GM23338 (cell line): ENCODE measurements around the gene NAA80. TPM values are rescaled to one million over a fixed set of nuclear protein-coding genes. Genes with fewer than 3 reads are reported as not detected.

Experiments used
- ATAC-seq: fragments of 200-7000 bp; cut with Tn5 transposase; 3 replicates; pipeline ENCODE4 v1.9.1; 2020
- DNase-seq: peaks from one replicate; pipeline ENCODE4 v3.0.0-alpha.2; 2015; ENCODE audit warnings: low spot score
- H2AFZ ChIP-seq: fragments of 200-600 bp; sonication (generic); 2 replicates; pipeline ENCODE4 v1.8.0; 2016; ENCODE audit warnings: antibody characterized with exemption, mild to moderate bottlenecking, moderate library complexity
- H3F3A ChIP-seq: fragments of 200-600 bp; sonication (generic); replicated peaks from 2 replicates; pipeline ENCODE4 v1.8.0; 2017; ENCODE audit warnings: antibody characterized with exemption, mixed run types, low read depth
- H3K27ac ChIP-seq: fragments of 200-600 bp; sonication (generic); 2 replicates; pipeline ENCODE4 v1.6.1; 2016; ENCODE audit warnings: low read depth
- H3K27me3 ChIP-seq: fragments of 200-600 bp; sonication (generic); 2 replicates; pipeline ENCODE4 v1.8.0; 2016; ENCODE audit warnings: mild to moderate bottlenecking, mixed run types, moderate library complexity; ENCODE audit not compliant: insufficient read depth
- H3K36me3 ChIP-seq: fragments of 200-600 bp; sonication (generic); 2 replicates; pipeline ENCODE4 v1.8.0; 2016; ENCODE audit warnings: mild to moderate bottlenecking; ENCODE audit not compliant: insufficient read depth
- H3K4me1 ChIP-seq: fragments of 200-600 bp; sonication (generic); 2 replicates; pipeline ENCODE4 v1.8.0; 2016; ENCODE audit warnings: mild to moderate bottlenecking, moderate library complexity; ENCODE audit not compliant: insufficient read depth
- H3K4me2 ChIP-seq: fragments of 200-600 bp; sonication (generic); 2 replicates; pipeline ENCODE4 v1.7.1; 2017; ENCODE audit warnings: mixed run types
- H3K4me3 ChIP-seq: fragments of 200-600 bp; sonication (generic); 2 replicates; pipeline ENCODE4 v1.6.1; 2016; ENCODE audit warnings: mixed run types
- H3K79me2 ChIP-seq: fragments of 200-600 bp; sonication (generic); replicated peaks from 2 replicates; pipeline ENCODE4 v1.8.0; 2017; ENCODE audit warnings: mild to moderate bottlenecking; ENCODE audit not compliant: insufficient read depth
- H3K9me2 ChIP-seq: fragments of 200-600 bp; sonication (generic); 2 replicates; pipeline ENCODE4 v1.8.0; 2017; ENCODE audit not compliant: insufficient read depth
- H4K20me1 ChIP-seq: fragments of 200-600 bp; sonication (generic); replicated peaks from 2 replicates; pipeline ENCODE4 v1.8.0; 2017; ENCODE audit warnings: mild to moderate bottlenecking; ENCODE audit not compliant: insufficient read depth
- H3K27ac Mint-ChIP-seq: 2 replicates; pipeline ENCODE4 v1.8.0; 2020; ENCODE audit warnings: inconsistent platforms, mild to moderate bottlenecking, moderate library complexity, mixed read lengths
- H3K27me3 Mint-ChIP-seq: 3 replicates; pipeline ENCODE4 v1.8.0; 2022; ENCODE audit warnings: low read depth, mild to moderate bottlenecking, moderate library complexity, mixed read lengths, inconsistent platforms; ENCODE audit not compliant: insufficient read depth, poor library complexity
- H3K36me3 Mint-ChIP-seq: 3 replicates; pipeline ENCODE4 v1.8.0; 2021; ENCODE audit warnings: low read depth, mild to moderate bottlenecking, inconsistent platforms, moderate library complexity, mixed read lengths
- H3K4me1 Mint-ChIP-seq: 3 replicates; pipeline ENCODE4 v1.8.0; 2020; ENCODE audit warnings: mild to moderate bottlenecking, inconsistent platforms, mixed read lengths
- H3K4me3 Mint-ChIP-seq: 3 replicates; pipeline ENCODE4 v1.8.0; 2021; ENCODE audit warnings: moderate library complexity, mild to moderate bottlenecking, inconsistent platforms, mixed read lengths
- H3K9me3 Mint-ChIP-seq: 3 replicates; pipeline ENCODE4 v1.8.0; 2020; ENCODE audit warnings: moderate library complexity, mild to moderate bottlenecking, inconsistent platforms, mixed read lengths
- CREB1 ChIP-seq: fragments of 250-450 bp; sonication (Bioruptor Pico); IDR thresholded peaks from 2 replicates; pipeline ENCODE4 v1.5.0; 2020; ENCODE audit warnings: low read depth, mild to moderate bottlenecking, moderate library complexity
- EZH2 ChIP-seq: fragments of 200-600 bp; sonication (generic); IDR thresholded peaks from one replicate; pipeline ENCODE4 v1.8.0; 2017; ENCODE audit warnings: antibody characterized with exemption, mild to moderate bottlenecking, low read depth; ENCODE audit not compliant: unreplicated experiment
- EZH2phosphoT487 ChIP-seq: fragments of 200-600 bp; sonication (generic); IDR thresholded peaks from one replicate; pipeline ENCODE4 v1.8.1; 2018; ENCODE audit warnings: antibody characterized with exemption; ENCODE audit not compliant: unreplicated experiment
- JUNB ChIP-seq: IDR thresholded peaks from one replicate; pipeline ENCODE4 v1.6.1; 2016; ENCODE audit warnings: antibody characterized with exemption; ENCODE audit not compliant: unreplicated experiment
- NANOG ChIP-seq: IDR thresholded peaks from 2 replicates; pipeline ENCODE4 v1.6.1; 2016; ENCODE audit warnings: antibody characterized with exemption, borderline replicate concordance
- POLR2AphosphoS5 ChIP-seq: IDR thresholded peaks from 2 replicates; pipeline ENCODE4 v1.6.1; 2016; ENCODE audit warnings: antibody characterized with exemption, low read depth
- STAT1 ChIP-seq: IDR thresholded peaks from one replicate; pipeline ENCODE4 v1.6.1; 2016; ENCODE audit warnings: antibody characterized with exemption; ENCODE audit not compliant: unreplicated experiment
- ZNF114 ChIP-seq: fragments of 250-450 bp; sonication (Bioruptor Pico); IDR thresholded peaks from 2 replicates; pipeline ENCODE4 v1.5.0; 2020; ENCODE audit warnings: mild to moderate bottlenecking, moderate library complexity
- ZNF331 ChIP-seq: fragments of 250-450 bp; sonication (Bioruptor Pico); IDR thresholded peaks from 2 replicates; pipeline ENCODE4 v1.5.0; 2020; ENCODE audit warnings: low read depth, mild to moderate bottlenecking, moderate library complexity
- polyA plus RNA-seq: library from polyadenylated mRNA; unstranded; fragments of >200 nt; fragmentation: Nextera tagmentation; extraction: Ambion mirVana; gene quantifications from 2 replicates; pipeline ENCODE4 v1.2.1, GENCODE V29; 2016
- total RNA-seq: library from RNA; depleted of rRNA; stranded (reverse); fragments of >200 nt; shearing (Covaris generic); gene quantifications from 2 replicates; pipeline ENCODE4 v1.2.3, GENCODE V29; 2014
- TF ChIP-seq, protein P1 (sequence below), 2 experiments: fragments of 200-600 bp in 1 of 2; sonication (generic) in 1 of 2; conservative IDR thresholded peaks; 2 replicates each; pipeline versions ENCODE4 v1.5.1 to v1.6.1; 2016 to 2017; ENCODE audit warnings: antibody characterized with exemption in 2 of 2, low read depth in 2 of 2, mild to moderate bottlenecking in 2 of 2, moderate library complexity in 1 of 2
- TF ChIP-seq, protein P2 (sequence below): fragments of 250-450 bp; sonication (Bioruptor Pico); IDR thresholded peaks from 2 replicates; pipeline ENCODE4 v1.5.0; 2020; ENCODE audit warnings: mild to moderate bottlenecking, moderate library complexity
- TF ChIP-seq, protein P3 (sequence below): IDR thresholded peaks from one replicate; pipeline ENCODE4 v1.6.1; 2018; ENCODE audit warnings: antibody characterized with exemption; ENCODE audit not compliant: unreplicated experiment
- TF ChIP-seq, protein P4 (sequence below): IDR thresholded peaks from 2 replicates; pipeline ENCODE4 v1.6.1; 2016; ENCODE audit warnings: antibody characterized with exemption

The NAA80 gene
- total and polyA plus RNA-seq, 2 experiments from 2014 or later = 12.1 to 16.7 TPM

DNA sequence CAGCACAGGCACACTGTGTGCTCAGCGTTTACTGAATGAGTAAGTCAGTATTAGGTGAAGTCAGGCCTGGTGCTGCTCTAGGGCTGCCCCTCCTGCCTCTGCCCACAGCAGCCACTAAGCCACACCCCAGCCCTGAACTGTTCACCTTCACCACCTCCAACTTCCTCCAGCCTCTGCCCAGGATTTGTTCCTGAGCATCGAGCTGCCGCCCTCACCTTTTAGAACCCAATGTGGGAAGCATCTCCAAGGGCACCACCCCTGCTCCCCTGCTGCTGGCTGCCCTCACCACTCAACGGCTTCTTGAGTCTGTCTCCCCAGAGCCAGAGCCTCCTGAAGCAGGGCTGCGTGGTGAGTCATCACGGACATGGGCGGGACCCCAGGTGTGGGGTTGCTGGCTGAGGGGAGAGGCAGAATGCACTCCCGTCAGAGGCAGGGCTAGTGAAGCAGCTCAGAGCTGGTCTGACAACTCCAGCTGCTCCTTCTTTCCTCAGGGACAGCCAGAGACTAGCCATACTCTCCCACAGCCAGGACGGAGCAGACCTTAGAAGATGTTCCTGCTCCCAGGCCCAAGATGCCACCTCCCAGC, 17.5 kb upstream of the NAA80 start:
- Histone ChIP-seq H3K79me2 (peaks cover 26% of the 10 kb centered on the region), H4K20me1 (peaks cover 5% of the 10 kb centered on the region; the same call in 1 of the 2 replicates), H3F3A (peaks cover 10% of the 10 kb centered on the region; the same call in 1 of the 2 replicates), H3K27me3 (no peaks in the 10 kb centered on the region), H2AFZ (no peak overlapping the region), H3K9me2 (no peaks in the 10 kb centered on the region), H3K27ac (no peak overlapping the region), H3K4me1 (peaks cover 6% of the 10 kb centered on the region; the same call in 1 of the 2 replicates), H3K36me3 (peaks cover 8% of the 10 kb centered on the region), H3K4me2 (no peak overlapping the region), H3K4me3 (no peak overlapping the region)
- H3K36me3 Mint-ChIP-seq = peaks cover 65% of the 10 kb centered on the region
- no peak overlapping the region; the same call in 1 of the 2 replicates for H3K27ac Mint-ChIP-seq
- DNase-seq = no peak
- peaks cover 5% of the 10 kb centered on the region for H3K27me3 Mint-ChIP-seq
- TF ChIP-seq ZNF114 (CRISPR knock-in tag) = no peak
- TF ChIP-seq CREB1 (CRISPR knock-in tag) = no peak
- no peak for TF ChIP-seq EZH2
- TF ChIP-seq, protein P1, sequence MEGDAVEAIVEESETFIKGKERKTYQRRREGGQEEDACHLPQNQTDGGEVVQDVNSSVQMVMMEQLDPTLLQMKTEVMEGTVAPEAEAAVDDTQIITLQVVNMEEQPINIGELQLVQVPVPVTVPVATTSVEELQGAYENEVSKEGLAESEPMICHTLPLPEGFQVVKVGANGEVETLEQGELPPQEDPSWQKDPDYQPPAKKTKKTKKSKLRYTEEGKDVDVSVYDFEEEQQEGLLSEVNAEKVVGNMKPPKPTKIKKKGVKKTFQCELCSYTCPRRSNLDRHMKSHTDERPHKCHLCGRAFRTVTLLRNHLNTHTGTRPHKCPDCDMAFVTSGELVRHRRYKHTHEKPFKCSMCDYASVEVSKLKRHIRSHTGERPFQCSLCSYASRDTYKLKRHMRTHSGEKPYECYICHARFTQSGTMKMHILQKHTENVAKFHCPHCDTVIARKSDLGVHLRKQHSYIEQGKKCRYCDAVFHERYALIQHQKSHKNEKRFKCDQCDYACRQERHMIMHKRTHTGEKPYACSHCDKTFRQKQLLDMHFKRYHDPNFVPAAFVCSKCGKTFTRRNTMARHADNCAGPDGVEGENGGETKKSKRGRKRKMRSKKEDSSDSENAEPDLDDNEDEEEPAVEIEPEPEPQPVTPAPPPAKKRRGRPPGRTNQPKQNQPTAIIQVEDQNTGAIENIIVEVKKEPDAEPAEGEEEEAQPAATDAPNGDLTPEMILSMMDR (conservative IDR thresholded peaks at IDR 0.05; ENCODE audit: low read depth in 2 of 2) = no peak
- TF ChIP-seq JUNB = no peak
- TF ChIP-seq, protein P2, sequence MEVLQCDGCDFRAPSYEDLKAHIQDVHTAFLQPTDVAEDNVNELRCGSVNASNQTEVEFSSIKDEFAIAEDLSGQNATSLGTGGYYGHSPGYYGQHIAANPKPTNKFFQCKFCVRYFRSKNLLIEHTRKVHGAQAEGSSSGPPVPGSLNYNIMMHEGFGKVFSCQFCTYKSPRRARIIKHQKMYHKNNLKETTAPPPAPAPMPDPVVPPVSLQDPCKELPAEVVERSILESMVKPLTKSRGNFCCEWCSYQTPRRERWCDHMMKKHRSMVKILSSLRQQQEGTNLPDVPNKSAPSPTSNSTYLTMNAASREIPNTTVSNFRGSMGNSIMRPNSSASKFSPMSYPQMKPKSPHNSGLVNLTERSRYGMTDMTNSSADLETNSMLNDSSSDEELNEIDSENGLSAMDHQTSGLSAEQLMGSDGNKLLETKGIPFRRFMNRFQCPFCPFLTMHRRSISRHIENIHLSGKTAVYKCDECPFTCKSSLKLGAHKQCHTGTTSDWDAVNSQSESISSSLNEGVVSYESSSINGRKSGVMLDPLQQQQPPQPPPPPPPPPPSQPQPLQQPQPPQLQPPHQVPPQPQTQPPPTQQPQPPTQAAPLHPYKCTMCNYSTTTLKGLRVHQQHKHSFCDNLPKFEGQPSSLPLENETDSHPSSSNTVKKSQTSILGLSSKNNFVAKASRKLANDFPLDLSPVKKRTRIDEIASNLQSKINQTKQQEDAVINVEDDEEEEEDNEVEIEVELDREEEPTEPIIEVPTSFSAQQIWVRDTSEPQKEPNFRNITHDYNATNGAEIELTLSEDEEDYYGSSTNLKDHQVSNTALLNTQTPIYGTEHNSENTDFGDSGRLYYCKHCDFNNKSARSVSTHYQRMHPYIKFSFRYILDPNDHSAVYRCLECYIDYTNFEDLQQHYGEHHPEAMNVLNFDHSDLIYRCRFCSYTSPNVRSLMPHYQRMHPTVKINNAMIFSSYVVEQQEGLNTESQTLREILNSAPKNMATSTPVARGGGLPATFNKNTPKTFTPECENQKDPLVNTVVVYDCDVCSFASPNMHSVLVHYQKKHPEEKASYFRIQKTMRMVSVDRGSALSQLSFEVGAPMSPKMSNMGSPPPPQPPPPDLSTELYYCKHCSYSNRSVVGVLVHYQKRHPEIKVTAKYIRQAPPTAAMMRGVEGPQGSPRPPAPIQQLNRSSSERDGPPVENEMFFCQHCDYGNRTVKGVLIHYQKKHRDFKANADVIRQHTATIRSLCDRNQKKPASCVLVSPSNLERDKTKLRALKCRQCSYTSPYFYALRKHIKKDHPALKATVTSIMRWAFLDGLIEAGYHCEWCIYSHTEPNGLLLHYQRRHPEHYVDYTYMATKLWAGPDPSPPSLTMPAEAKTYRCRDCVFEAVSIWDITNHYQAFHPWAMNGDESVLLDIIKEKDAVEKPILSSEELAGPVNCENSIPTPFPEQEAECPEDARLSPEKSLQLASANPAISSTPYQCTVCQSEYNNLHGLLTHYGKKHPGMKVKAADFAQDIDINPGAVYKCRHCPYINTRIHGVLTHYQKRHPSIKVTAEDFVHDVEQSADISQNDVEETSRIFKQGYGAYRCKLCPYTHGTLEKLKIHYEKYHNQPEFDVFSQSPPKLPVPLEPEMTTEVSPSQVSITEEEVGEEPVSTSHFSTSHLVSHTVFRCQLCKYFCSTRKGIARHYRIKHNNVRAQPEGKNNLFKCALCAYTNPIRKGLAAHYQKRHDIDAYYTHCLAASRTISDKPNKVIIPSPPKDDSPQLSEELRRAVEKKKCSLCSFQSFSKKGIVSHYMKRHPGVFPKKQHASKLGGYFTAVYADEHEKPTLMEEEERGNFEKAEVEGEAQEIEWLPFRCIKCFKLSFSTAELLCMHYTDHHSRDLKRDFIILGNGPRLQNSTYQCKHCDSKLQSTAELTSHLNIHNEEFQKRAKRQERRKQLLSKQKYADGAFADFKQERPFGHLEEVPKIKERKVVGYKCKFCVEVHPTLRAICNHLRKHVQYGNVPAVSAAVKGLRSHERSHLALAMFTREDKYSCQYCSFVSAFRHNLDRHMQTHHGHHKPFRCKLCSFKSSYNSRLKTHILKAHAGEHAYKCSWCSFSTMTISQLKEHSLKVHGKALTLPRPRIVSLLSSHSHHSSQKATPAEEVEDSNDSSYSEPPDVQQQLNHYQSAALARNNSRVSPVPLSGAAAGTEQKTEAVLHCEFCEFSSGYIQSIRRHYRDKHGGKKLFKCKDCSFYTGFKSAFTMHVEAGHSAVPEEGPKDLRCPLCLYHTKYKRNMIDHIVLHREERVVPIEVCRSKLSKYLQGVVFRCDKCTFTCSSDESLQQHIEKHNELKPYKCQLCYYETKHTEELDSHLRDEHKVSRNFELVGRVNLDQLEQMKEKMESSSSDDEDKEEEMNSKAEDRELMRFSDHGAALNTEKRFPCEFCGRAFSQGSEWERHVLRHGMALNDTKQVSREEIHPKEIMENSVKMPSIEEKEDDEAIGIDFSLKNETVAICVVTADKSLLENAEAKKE = no peak
- TF ChIP-seq, protein P3, sequence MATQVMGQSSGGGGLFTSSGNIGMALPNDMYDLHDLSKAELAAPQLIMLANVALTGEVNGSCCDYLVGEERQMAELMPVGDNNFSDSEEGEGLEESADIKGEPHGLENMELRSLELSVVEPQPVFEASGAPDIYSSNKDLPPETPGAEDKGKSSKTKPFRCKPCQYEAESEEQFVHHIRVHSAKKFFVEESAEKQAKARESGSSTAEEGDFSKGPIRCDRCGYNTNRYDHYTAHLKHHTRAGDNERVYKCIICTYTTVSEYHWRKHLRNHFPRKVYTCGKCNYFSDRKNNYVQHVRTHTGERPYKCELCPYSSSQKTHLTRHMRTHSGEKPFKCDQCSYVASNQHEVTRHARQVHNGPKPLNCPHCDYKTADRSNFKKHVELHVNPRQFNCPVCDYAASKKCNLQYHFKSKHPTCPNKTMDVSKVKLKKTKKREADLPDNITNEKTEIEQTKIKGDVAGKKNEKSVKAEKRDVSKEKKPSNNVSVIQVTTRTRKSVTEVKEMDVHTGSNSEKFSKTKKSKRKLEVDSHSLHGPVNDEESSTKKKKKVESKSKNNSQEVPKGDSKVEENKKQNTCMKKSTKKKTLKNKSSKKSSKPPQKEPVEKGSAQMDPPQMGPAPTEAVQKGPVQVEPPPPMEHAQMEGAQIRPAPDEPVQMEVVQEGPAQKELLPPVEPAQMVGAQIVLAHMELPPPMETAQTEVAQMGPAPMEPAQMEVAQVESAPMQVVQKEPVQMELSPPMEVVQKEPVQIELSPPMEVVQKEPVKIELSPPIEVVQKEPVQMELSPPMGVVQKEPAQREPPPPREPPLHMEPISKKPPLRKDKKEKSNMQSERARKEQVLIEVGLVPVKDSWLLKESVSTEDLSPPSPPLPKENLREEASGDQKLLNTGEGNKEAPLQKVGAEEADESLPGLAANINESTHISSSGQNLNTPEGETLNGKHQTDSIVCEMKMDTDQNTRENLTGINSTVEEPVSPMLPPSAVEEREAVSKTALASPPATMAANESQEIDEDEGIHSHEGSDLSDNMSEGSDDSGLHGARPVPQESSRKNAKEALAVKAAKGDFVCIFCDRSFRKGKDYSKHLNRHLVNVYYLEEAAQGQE = no peak
- TF ChIP-seq POLR2AphosphoS5 = no peak
- TF ChIP-seq STAT1 = no peak
- no peak for TF ChIP-seq EZH2phosphoT487
- TF ChIP-seq NANOG = no peak
- TF ChIP-seq, protein P4, sequence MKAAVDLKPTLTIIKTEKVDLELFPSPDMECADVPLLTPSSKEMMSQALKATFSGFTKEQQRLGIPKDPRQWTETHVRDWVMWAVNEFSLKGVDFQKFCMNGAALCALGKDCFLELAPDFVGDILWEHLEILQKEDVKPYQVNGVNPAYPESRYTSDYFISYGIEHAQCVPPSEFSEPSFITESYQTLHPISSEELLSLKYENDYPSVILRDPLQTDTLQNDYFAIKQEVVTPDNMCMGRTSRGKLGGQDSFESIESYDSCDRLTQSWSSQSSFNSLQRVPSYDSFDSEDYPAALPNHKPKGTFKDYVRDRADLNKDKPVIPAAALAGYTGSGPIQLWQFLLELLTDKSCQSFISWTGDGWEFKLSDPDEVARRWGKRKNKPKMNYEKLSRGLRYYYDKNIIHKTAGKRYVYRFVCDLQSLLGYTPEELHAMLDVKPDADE = no peak
- TF ChIP-seq ZNF331 (CRISPR knock-in tag) = no peak
- H3K4me1 Mint-ChIP-seq = peaks cover 20% of the 10 kb centered on the region
- H3K4me3 Mint-ChIP-seq = no peak overlapping the region
- ATAC-seq = no peak
- peaks cover 16% of the 10 kb centered on the region for H3K9me3 Mint-ChIP-seq
